Mammary epithelial cell (primary cell): Measurements from ENCODE around the gene SARS1.

Experiments
- EZH2 ChIP-seq: IDR thresholded peaks from 2 replicates; pipeline ENCODE4 v1.6.1; 2012; ENCODE audit warnings: low read length, inconsistent platforms, borderline replicate concordance
- TF ChIP-seq, protein P1 (sequence below), 2 donors: IDR thresholded peaks in 1 of 2; conservative IDR thresholded peaks in 1 of 2; 2 replicates each; pipeline ENCODE4 v1.5.1; 2011 to 2012; ENCODE audit warnings: inconsistent platforms in 2 of 2, low read length in 2 of 2, mild to moderate bottlenecking in 2 of 2, control low read depth in 1 of 2, low read depth in 1 of 2; ENCODE audit not compliant: insufficient read depth in 1 of 2; ENCODE audit errors: extremely low read depth in 1 of 2

DNA sequence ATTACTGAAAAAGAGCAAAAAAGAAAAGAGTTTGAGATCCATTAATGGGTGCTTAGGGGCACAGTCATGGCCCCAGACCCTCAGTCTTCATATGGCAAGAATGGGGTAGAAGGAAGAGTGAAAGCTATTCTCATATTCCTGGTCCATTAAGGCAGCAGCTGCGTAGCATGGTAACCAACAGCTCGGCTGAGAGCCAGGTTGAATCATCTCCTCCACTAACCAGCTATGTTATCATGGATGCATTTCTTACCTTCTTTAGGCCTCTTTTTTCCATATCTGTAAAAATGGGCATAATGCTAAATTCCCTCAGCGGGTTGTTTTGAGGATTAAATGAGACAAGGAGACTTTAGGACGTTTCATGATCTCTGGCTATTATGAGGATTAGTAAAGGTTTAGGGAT lies 15.0 kb upstream of the SARS1 start:
- TF ChIP-seq EZH2: no peak
- TF ChIP-seq, protein P1, sequence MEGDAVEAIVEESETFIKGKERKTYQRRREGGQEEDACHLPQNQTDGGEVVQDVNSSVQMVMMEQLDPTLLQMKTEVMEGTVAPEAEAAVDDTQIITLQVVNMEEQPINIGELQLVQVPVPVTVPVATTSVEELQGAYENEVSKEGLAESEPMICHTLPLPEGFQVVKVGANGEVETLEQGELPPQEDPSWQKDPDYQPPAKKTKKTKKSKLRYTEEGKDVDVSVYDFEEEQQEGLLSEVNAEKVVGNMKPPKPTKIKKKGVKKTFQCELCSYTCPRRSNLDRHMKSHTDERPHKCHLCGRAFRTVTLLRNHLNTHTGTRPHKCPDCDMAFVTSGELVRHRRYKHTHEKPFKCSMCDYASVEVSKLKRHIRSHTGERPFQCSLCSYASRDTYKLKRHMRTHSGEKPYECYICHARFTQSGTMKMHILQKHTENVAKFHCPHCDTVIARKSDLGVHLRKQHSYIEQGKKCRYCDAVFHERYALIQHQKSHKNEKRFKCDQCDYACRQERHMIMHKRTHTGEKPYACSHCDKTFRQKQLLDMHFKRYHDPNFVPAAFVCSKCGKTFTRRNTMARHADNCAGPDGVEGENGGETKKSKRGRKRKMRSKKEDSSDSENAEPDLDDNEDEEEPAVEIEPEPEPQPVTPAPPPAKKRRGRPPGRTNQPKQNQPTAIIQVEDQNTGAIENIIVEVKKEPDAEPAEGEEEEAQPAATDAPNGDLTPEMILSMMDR (conservative IDR thresholded peaks at IDR 0.05 in 1 of 2, IDR thresholded peaks at IDR 0.05 in 1 of 2; ENCODE audit: extremely low read depth in 1 of 2, insufficient read depth in 1 of 2, low read depth in 1 of 2, low read length in 2 of 2): no peak
